ENCODE results near the gene TMEM134.

DNA sequence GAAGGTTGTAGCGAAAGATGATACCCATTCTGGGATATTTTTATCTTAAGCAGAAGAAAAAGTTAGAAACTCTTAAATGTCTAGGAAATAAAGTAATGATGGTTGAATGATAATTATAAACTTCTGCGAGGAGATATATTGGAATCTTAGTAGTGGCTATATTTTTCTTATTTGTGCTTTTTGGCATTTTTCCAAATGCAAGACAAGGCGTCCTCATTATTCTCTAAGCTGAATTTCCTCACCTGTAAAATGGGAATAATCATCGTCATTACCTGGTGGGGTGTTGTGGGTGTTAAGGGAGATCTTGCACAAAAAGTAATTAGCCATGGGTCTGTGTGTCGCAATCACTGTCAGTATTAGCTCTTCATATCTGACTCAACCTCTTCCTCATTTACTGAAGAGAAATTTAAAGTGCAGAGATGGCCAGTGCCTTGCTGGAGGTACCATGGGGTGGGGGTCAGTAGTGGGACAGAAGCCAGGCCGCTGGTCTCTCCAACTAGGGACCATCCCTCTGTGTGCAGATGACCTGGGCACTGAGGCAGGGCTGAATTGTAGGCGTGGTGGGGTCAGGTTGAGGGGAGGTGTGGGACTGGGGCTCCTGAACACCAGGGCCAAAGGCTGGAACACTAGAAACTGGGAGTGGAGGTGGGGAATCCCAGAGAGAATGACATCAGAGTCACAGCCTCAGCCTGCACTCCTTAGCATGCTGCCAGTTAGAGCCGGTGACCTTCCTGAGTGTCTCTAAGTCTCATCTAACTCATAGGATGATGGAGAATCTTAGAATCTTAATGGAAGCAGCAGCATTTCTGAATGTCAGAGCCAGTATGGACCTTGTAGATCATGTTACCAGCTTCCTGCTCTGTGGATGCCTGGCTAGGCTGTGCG, 32.0 kb upstream of the TMEM134 start:
- TF ChIP-seq, protein P1, sequence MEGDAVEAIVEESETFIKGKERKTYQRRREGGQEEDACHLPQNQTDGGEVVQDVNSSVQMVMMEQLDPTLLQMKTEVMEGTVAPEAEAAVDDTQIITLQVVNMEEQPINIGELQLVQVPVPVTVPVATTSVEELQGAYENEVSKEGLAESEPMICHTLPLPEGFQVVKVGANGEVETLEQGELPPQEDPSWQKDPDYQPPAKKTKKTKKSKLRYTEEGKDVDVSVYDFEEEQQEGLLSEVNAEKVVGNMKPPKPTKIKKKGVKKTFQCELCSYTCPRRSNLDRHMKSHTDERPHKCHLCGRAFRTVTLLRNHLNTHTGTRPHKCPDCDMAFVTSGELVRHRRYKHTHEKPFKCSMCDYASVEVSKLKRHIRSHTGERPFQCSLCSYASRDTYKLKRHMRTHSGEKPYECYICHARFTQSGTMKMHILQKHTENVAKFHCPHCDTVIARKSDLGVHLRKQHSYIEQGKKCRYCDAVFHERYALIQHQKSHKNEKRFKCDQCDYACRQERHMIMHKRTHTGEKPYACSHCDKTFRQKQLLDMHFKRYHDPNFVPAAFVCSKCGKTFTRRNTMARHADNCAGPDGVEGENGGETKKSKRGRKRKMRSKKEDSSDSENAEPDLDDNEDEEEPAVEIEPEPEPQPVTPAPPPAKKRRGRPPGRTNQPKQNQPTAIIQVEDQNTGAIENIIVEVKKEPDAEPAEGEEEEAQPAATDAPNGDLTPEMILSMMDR (IDR thresholded peaks at IDR 0.05; ENCODE audit: low read length): no peak
- TF ChIP-seq EZH2 (IDR thresholded peaks at IDR 0.05; ENCODE audit: borderline replicate concordance, low read length): no peak
